ENCODE data around the gene ACADL. TPM values are rescaled to one million over a fixed set of nuclear protein-coding genes. Genes with fewer than 3 reads are reported as not detected.

ACADL gene
- under 1 TPM in 2 of 3 donors, not detected in 1; 0.19 to 0.95 TPM for total RNA-seq
- long read RNA-seq, donor 1 = 0 reads
- long read RNA-seq, donor 2, partial matches to known transcripts = 0 of 1 reads
- long read RNA-seq, donor 2, other reads (novel, unspliced or antisense) = 0 of 1 reads

DNA sequence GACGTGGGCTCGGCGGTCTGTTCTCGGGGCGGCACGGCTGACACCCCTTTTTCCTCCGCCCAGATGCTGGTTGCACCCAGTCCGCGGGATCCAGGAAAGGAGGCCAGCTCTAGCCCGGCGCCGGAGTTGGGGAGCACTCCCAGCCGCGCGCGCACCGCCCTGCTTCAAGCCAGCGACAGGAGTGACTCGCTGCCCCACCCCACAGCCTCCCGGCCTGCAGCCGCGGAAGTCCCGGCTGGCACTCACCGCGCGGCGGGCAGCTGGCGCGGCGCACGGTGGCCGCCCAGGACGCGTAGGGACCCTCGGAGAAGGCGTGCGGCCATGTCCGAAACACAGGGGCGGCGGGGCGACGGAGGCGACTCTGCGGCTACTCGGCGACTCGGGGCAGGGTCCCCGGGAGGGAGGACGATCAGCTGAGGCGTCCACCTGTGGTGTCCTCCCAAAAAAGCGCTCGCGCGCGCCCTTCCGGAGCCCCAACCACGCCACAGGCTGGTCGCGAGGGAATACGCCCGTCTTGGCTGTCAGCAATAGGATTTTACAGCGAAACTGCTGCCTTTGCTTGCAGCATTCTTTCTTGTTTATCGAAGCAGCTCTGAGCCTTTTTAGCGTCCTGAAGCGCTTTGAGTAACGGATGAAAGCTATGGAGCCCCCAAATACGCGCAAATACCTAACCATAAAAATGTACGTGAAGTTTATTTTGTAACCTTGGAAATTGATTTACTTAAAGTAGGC is at the start of gene ACADL:
Gene ACADL, minus strand, starts transcription at position 507 of the 732 bp plus-strand sequence. Its CDS starts 184 bp downstream, at position 323.
- peak; percentile 96 for ATAC-seq
- Histone ChIP-seq H3K9me3 (no peaks in the 10 kb centered on the region), H3K36me3 (ENCODE audit: low read depth) (no peaks in the 10 kb centered on the region), H3K4me1 (ENCODE audit: low read depth) (peaks cover 4% of the 10 kb centered on the region), H3K4me3 (no peak within 1 kb of the TSS)
- TF ChIP-seq, protein P1, sequence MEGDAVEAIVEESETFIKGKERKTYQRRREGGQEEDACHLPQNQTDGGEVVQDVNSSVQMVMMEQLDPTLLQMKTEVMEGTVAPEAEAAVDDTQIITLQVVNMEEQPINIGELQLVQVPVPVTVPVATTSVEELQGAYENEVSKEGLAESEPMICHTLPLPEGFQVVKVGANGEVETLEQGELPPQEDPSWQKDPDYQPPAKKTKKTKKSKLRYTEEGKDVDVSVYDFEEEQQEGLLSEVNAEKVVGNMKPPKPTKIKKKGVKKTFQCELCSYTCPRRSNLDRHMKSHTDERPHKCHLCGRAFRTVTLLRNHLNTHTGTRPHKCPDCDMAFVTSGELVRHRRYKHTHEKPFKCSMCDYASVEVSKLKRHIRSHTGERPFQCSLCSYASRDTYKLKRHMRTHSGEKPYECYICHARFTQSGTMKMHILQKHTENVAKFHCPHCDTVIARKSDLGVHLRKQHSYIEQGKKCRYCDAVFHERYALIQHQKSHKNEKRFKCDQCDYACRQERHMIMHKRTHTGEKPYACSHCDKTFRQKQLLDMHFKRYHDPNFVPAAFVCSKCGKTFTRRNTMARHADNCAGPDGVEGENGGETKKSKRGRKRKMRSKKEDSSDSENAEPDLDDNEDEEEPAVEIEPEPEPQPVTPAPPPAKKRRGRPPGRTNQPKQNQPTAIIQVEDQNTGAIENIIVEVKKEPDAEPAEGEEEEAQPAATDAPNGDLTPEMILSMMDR (IDR thresholded peaks at IDR 0.05) = no peak
- intact Hi-C loops (cut with DNase I, micrococcal nuclease) = no loop called here
- peak; percentile 59 to 69 (median 60) for DNase-seq

DNA sequence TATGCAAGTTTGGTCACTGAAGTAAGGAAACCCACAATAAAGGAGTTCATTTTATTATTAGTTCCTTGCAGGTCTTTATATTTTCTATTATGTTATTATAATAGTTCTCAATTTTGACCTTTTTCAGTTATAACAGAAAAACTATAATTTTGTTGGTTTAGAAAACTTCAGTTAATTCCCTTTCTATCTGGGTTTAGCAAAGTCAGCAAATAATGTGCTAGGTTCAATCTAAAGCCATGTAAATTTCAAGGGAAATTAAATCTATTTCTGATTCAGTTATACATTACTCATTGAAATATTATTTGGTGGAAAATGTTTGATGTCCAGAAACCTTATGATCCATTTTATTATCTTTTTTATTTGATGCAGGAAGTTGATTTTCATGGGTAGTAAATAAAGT is 46.1 kb upstream of the ACADL start:
- no peaks in the 10 kb centered on the region for H3K36me3 ChIP-seq (ENCODE audit: low read depth)
- intact Hi-C loops (cut with DNase I, micrococcal nuclease) = no loop called here
- no peaks in the 10 kb centered on the region for H3K4me1 ChIP-seq (ENCODE audit: low read depth)
- TF ChIP-seq, protein P1 (IDR thresholded peaks at IDR 0.05) = no peak
- no peak for DNase-seq
- no peak overlapping the region for H3K4me3 ChIP-seq
- no peak for ATAC-seq
- no peaks in the 10 kb centered on the region for H3K9me3 ChIP-seq

DNA sequence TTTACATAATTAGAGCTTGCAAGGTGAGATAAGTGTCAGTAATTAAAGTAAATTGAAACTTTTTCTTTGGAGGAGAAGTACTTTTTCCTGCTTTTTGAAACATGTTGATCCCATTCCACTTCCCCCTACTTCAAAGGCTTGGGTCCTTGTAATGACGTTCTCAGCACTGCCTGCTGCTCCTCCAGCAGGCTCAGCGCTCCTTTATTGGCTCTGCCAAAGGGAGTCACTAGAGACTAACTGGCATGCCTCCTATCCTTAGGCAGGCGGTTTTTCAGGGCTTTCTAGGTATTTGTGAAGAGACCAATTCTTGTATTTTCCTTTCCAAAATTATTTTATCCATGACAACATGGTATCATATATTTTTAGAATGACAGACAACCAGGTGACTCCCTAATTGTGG is 43.9 kb upstream of the ACADL start:
- DNase-seq (no peak), ATAC-seq (no peak)
- Histone ChIP-seq H3K36me3 (ENCODE audit: low read depth) (no peaks in the 10 kb centered on the region), H3K4me1 (ENCODE audit: low read depth) (no peaks in the 10 kb centered on the region), H3K9me3 (no peaks in the 10 kb centered on the region), H3K4me3 (no peak overlapping the region)
- TF ChIP-seq, protein P1 (IDR thresholded peaks at IDR 0.05) = no peak
- intact Hi-C loops (cut with DNase I, micrococcal nuclease) = no loop called here

DNA sequence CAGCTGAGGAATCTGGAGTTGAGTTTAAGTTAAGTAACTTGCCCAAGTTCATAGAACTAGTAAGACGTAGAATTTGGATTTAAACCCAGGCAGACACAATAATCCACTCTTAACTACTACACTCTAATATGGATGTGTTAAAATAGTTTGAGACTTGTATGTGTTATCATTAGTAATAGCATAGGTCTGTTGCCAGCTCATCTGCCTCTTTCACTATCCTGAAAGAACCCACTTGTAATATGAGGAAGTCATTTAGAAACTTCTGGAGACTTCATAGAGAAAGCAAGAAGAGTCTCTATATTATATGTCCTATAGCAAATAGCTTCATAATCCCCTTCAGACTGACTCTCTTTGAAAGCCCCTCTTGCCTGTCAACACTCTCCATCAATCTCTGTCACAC is 43.0 kb upstream of the ACADL start:
- TF ChIP-seq, protein P1 (IDR thresholded peaks at IDR 0.05) = no peak
- ATAC-seq = no peak
- no peaks in the 10 kb centered on the region for H3K9me3 ChIP-seq
- no peaks in the 10 kb centered on the region for H3K36me3 ChIP-seq (ENCODE audit: low read depth)
- H3K4me3 ChIP-seq = no peak overlapping the region
- intact Hi-C loops (cut with DNase I, micrococcal nuclease) = no loop called here
- DNase-seq = no peak
- H3K4me1 ChIP-seq (ENCODE audit: low read depth) = no peaks in the 10 kb centered on the region

DNA sequence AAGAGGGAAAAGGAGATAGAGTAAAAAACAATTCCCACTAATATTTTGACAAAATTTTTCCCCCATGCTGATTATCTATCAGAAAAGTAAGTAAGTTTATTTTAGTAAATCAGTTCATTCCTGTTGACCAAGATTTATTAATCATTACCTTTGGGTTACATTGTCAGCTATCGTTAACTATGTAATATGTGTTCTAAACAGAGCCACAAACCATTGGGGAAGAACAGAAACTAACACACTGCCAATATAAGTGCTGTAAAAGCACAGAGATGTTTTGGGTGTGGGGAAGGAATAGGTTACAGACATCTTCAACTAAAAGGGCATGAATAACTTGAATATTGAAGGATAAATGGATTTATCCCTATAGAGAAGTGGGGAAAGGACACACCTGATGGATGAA is 42.5 kb upstream of the ACADL start:
- no peaks in the 10 kb centered on the region for H3K4me1 ChIP-seq (ENCODE audit: low read depth)
- intact Hi-C loops (cut with DNase I, micrococcal nuclease) = no loop called here
- ATAC-seq (no peak), DNase-seq (no peak)
- no peaks in the 10 kb centered on the region for H3K36me3 ChIP-seq (ENCODE audit: low read depth)
- no peaks in the 10 kb centered on the region for H3K9me3 ChIP-seq
- H3K4me3 ChIP-seq = no peak overlapping the region
- TF ChIP-seq, protein P1 (IDR thresholded peaks at IDR 0.05) = no peak

Data from mucosa of descending colon (tissue), 3 donors.